ENCODE measurements around the gene HSF5. TPM values are rescaled to one million over a fixed set of nuclear protein-coding genes. Genes with fewer than 3 reads are reported as not detected.
"Not testable (repeated sequence)": the region's sequence is repeated elsewhere in the genome, so short reads cannot be mapped to it uniquely, and the experiment has no call there.

Gene HSF5
- total RNA-seq, 1 donor from 2014 or later, result 0.09 TPM

DNA sequence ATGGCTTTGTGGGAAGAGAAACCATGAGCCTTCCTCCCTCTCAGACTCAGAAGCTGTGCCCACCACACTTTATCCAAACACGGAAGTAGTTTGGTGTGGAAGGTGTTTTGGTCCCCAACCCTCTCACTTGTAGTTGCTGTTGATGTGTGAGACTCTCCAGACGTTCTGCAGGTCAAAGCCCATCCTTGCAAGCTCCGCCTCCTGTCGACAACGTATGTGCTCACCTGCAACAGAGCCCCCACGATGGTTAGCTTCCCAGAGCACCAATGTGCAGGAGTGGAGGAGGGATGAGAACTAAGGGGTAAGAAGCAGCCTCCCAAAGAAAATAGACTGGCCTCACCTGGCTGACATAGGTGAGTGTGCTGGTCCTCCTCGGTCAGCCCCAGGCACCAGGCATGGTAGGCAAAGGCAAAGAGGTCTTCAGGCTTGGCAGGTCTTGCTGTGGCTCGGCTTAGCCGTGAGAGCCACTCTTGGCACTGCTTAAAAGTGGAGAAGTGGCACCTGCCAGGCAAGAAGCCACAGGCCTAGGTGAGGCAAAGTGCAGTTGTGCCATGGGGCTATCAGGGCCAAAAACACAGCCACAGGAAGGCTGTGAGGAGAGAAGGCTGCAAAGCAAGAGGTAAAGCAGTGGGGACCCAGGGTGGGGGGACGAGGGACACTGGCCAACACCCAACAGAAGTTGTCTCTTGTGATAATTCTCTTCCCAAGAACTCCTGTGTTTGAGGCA is 20.3 kb upstream of the HSF5 start:
- Mint-ChIP-seq H3K4me3 (no peak overlapping the region), H3K4me1 (peaks cover 8% of the 10 kb centered on the region), H3K36me3 (peaks cover 40% of the 10 kb centered on the region), H3K27ac (no peak overlapping the region), H3K27me3 (ENCODE audit: low read depth) (no peaks in the 10 kb centered on the region), H3K9me3 (no peaks in the 10 kb centered on the region)
- TF ChIP-seq, protein P1, sequence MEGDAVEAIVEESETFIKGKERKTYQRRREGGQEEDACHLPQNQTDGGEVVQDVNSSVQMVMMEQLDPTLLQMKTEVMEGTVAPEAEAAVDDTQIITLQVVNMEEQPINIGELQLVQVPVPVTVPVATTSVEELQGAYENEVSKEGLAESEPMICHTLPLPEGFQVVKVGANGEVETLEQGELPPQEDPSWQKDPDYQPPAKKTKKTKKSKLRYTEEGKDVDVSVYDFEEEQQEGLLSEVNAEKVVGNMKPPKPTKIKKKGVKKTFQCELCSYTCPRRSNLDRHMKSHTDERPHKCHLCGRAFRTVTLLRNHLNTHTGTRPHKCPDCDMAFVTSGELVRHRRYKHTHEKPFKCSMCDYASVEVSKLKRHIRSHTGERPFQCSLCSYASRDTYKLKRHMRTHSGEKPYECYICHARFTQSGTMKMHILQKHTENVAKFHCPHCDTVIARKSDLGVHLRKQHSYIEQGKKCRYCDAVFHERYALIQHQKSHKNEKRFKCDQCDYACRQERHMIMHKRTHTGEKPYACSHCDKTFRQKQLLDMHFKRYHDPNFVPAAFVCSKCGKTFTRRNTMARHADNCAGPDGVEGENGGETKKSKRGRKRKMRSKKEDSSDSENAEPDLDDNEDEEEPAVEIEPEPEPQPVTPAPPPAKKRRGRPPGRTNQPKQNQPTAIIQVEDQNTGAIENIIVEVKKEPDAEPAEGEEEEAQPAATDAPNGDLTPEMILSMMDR (IDR thresholded peaks at IDR 0.05; ENCODE audit: unreplicated experiment), result no peak
- DNase-seq (ENCODE audit: low spot score in 2 of 2, unreplicated experiment in 2 of 2), result no peak

DNA sequence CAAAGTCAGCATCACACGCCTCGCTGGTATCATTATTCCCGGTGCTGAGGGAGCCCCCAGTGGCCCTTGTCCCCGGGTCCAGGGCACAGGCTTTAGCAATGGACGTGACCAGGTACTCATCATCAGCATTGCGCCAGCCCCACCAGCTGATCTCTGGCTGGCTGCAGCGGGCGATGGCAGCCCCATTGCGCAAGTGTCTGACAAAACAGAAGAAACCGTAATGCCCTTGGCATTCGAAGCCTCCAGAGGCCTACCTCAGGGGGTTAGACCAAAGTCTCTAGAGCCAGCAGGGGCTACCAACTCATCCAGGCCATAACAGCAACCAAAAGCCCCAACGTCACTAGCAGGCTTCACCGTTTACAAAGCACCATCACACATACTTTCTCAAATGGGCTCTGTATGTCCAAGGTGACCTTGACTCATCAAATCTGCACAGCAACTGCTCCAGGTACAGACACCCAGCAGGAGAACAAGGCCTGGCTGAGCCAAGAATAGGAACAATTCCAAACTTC is 19.0 kb upstream of the HSF5 start:
- no peak for DNase-seq (ENCODE audit: low spot score in 2 of 2, unreplicated experiment in 2 of 2)
- Mint-ChIP-seq H3K4me3 (no peak overlapping the region), H3K27me3 (ENCODE audit: low read depth) (no peaks in the 10 kb centered on the region), H3K36me3 (peaks cover 49% of the 10 kb centered on the region), H3K27ac (no peak overlapping the region), H3K9me3 (no peaks in the 10 kb centered on the region), H3K4me1 (no peaks in the 10 kb centered on the region)
- TF ChIP-seq, protein P1 (IDR thresholded peaks at IDR 0.05; ENCODE audit: unreplicated experiment), result no peak

DNA sequence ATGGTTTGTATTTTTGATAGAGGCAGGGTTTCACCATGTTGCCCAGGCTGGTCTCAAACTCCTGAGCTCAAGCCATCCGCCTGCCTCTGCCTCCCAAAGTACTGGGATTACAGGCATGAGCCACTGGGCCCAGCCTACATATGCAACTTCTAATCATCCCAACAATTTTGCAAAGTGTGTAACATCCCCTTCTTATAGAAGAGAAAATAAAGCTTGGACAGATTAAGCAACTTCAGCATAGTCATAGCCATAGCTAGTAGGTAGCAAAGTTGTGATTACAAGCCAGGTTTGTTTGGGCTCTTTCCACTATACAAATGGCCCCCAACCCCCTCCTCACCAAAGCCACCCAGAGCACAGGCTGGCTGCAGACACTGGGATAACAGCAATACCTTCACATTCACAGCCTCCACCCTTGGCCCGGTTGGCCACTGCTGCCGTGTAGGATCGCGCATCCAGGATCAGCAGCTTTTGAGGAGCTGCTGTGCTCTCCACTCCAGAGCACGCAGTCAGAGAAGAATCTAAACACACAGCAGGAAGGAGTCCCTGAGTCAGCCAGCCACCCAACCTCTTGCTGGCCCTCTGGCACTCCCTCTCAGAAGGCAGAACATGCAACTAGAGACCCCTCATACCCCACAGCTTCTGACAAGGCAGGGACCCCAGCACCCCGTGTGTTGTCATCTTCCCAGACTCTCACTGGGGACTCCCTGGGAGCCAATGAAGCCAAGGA is 18.3 kb upstream of the HSF5 start:
- TF ChIP-seq, protein P1 (IDR thresholded peaks at IDR 0.05; ENCODE audit: unreplicated experiment), result no peak
- Mint-ChIP-seq H3K27me3 (ENCODE audit: low read depth) (no peaks in the 10 kb centered on the region), H3K36me3 (peaks cover 47% of the 10 kb centered on the region), H3K4me3 (no peak overlapping the region), H3K27ac (no peak overlapping the region), H3K4me1 (no peaks in the 10 kb centered on the region), H3K9me3 (no peaks in the 10 kb centered on the region)
- DNase-seq (ENCODE audit: low spot score in 2 of 2, unreplicated experiment in 2 of 2), result no peak

DNA sequence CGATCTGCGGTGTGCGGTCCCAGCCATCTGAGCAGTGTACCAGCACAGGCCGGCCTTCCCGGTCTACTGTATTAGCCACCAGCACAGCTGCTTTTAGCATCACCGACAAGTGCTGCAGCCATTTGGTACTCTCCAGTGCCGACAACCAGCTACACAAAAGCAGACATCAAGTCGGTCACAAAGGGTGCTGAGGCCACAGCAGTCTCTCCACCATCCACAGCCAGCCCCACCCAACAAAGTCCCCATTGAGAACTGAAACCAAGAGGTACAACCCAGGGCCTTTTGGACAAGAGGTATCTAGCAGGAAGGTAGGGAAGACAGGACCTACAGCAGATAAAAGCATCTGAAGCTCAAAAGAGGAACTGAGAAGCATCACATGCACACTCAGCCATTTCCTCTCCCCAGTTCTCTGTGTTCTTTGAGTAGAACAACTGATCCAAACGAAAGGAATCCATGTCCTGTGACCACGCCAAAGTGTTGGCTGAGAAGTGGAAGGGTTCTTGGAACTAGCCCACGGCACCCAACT is 16.7 kb upstream of the HSF5 start:
- TF ChIP-seq, protein P1 (IDR thresholded peaks at IDR 0.05; ENCODE audit: unreplicated experiment), result no peak
- Mint-ChIP-seq H3K36me3 (peaks cover 35% of the 10 kb centered on the region), H3K27ac (no peak overlapping the region), H3K9me3 (no peaks in the 10 kb centered on the region), H3K4me1 (no peaks in the 10 kb centered on the region), H3K27me3 (ENCODE audit: low read depth) (no peaks in the 10 kb centered on the region), H3K4me3 (no peak overlapping the region)
- no peak for DNase-seq (ENCODE audit: low spot score in 2 of 2, unreplicated experiment in 2 of 2)

- no peak for DNase-seq (ENCODE audit: low spot score in 2 of 2, unreplicated experiment in 2 of 2)
- H3K36me3 Mint-ChIP-seq, result peaks cover 32% of the 10 kb centered on the region
These were observed 15.7 kb upstream of the HSF5 start for GRCh38 chr17:58503866-58504265.

GRCh38 chr17:58503134-58503533 is 14.9 kb upstream of the HSF5 start:
- H3K27me3 Mint-ChIP-seq (ENCODE audit: low read depth); H3K9me3 Mint-ChIP-seq; H3K27ac Mint-ChIP-seq; H3K4me1 Mint-ChIP-seq; DNase-seq (ENCODE audit: low spot score in 2 of 2, unreplicated experiment in 2 of 2); H3K4me3 Mint-ChIP-seq: not testable (repeated sequence)
- H3K36me3 Mint-ChIP-seq, result peaks cover 34% of the 10 kb centered on the region

More at GRCh38 chr17:58503866-58504265, 15.7 kb upstream of the HSF5 start:
- H3K4me1 Mint-ChIP-seq, result no peaks in the 10 kb centered on the region
- H3K4me3 Mint-ChIP-seq, result no peak overlapping the region
- H3K9me3 Mint-ChIP-seq, result no peaks in the 10 kb centered on the region
- TF ChIP-seq, protein P1 (IDR thresholded peaks at IDR 0.05; ENCODE audit: unreplicated experiment), result no peak
- no peak overlapping the region for H3K27ac Mint-ChIP-seq
- no peaks in the 10 kb centered on the region for H3K27me3 Mint-ChIP-seq (ENCODE audit: low read depth)
